Right renal pelvis (tissue), 4 donors: ENCODE measurements around the gene ADAMTS2. TPM values are rescaled to one million over a fixed set of nuclear protein-coding genes. Genes with fewer than 3 reads are reported as not detected.

Experiments used
- DNase-seq, 4 donors: peaks; one replicate each; pipeline ENCODE4 v3.0.0-alpha.2; 2013; ENCODE audit warnings: low read depth in 4 of 4, low spot score in 3 of 4, missing footprints in 1 of 4
- polyA plus RNA-seq, 4 donors: library from polyadenylated mRNA; unstranded; fragments of 120-200 nt; gene quantifications; one replicate each; pipeline ENCODE4 v1.2.1, GENCODE V29; 2013; ENCODE audit not compliant: insufficient read length in 4 of 4

The ADAMTS2 gene
- polyA plus RNA-seq, 4 donors, result 10.9 to 15.5 (median 11.5) TPM

DNA sequence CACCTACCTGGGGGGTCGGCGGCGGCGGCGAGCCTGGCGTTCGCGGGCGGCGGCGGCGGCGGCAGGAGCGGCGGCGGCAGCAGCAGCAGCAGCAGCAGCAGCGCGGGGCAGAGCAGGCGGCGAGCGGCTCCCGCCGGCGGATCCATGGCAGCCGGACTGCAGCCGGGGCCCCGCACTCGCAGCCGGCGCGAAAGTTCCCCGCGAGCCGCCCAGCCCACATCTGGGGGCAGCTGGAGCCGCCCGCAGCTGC lies 153 bp downstream of the ADAMTS2 start:
- no peak for DNase-seq

DNA sequence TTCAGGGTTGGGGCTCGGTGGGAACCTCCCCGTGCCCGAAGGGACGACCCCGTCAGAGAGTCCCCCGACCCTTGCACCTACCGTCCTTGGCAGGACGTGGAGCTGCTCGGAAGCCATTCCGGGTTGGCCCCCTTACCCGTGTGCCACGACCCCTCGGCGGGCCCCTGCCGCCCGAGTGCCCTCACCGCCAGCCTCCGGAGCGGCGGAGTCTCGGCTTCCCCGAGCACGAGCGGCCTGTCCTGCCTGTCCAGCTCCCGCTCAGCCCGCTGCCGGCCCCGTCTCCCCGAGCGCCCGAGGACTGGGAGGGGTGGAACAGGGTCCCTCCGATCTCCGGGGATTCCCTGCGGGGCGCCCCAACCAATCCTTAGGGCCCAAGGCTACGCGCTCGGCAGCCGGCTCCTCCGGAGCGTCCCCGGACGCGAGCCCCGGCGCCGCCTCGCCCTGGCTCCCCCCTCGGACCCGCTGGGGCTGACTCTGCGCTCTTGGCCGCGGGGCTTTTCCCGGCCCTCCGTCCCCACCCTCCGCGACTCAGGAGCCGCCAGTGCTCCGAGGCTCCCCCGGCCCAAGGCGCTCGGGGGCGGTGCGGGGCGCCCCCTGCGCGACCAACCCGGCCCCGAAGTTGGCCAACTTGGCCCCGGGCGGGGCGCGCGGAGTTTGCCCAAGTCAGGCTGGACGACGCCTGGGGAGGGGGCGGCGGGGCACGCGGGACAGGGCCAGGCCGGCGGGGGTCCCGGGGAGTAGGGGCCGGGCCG lies 654 bp downstream of the ADAMTS2 start:
- no peak for DNase-seq

DNA sequence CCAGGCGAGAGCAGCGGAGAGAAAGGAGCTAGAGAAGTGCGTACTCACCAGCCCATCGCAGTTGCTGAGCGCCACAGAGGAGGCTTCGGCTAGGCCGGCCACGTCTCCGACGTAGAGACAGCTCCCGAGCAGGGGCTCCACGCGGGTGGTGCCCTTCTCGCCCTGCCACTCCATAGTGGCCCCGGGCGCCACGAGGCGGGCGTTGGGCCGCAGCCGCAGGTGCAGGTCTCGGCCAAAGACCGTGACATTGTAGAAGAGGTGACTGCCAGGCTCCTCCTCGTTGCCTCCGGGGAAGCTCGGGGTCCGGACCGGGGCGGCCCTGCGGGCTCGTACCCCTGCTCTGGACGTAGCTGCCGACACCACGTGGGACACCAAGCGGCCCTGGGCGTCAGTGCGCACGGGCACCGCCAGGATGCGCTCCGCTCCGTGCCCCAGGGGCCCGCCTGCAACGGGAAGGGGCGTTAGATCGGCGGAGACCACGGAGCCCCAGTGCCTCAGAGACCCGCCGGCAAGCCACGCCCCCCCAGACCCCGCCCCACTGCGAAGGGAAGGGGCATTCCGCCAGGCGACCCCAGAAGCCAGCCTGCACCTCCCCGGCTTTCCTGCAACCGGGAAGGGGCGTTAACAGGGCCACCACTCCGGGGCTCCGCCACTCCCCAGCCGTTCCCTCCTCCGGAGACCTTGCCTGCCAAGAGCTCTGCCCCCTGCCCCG lies 1.4 kb downstream of the ADAMTS2 start:
- no peak for DNase-seq

DNA sequence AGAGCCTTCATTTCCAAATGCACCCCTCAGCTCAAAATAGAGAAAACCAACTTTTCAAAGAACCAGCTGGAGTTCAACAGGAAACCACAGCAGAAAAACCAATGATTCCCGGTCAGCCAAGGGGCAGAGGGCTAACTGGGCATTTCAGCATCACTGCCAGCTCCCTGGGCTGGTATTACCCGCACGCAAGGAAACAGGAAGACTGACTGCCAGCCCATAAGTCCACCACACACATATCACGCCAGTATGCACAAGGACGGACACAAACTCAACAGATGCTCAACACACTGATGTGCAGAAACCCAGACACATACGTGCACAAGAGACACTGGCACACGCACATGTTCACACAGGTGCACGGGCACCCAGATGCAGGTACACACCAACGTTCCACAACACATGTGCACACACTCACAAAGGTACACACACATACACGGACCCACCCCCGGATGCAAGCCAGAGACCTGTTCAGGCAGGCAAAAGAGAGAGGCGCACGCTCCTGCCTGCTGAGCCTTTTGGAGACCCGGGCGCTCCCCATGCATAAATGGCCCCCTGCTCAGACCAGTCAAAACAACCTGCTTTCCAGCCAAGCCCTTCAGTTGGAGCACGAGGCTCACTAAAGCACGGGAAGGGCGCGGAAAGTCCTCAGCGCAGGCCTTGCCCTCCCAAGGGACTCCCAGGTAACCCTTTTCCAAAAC lies 2.1 kb downstream of the ADAMTS2 start:
- no peak for DNase-seq

DNA sequence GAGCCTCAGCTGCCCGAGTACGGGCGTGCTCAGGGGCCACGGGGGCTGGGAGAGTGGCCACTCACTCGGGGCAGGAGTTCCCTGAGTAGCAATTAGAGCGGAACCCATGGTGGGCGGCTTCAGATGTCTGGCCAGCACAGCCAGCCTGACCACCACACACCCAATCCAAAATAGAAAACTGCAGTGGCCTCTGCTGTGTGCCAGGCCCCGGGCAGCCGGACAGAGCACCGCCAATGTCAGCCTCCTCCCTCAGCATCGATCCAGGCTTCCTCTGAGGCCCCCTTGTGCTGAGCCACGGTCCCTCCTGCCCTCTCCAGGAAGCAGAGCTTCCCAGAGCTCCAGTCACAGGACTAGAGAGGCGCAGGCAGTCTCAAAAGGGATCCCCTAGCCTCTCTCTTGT lies 2.7 kb downstream of the ADAMTS2 start:
- DNase-seq, result no peak

DNA sequence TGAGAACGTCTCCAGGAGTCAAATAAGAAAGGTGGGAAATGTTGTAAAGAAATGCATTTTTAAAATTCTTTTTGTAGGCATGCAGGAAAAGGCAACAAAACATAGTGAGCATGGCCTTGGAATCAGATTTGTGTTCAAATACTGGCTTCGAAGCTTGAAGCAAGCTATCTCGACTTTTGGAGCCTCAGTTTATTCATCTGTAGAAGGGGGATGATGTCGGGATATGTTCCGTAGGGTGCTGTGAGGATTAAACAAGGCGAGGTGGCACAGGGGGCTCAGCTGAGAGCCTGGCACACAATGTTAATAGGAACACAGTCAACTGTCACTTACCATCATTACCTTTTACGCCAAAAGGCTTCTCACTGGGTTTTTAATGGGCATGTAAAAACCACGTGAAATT lies 4.8 kb downstream of the ADAMTS2 start:
- no peak for DNase-seq

DNA sequence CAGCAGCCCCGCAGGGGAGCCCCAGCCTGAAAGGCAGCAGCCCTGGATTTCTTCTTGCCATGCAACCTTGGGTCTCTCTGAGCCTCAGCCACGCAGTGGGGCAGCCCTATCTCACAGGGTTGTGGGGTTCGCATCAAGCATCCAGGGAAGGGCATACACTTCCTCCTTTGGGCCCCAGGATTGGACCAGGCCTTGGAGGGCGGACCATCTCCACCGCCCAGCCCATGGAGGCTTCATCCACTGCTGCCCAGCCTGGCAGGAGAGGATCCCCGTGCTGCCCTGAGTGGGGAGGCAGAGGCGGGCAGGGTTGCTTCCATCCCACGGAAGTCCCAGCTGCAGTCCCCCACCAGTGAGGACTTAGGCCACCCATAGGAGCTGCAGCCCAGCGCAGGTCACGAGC lies 5.3 kb downstream of the ADAMTS2 start:
- DNase-seq, result no peak

DNA sequence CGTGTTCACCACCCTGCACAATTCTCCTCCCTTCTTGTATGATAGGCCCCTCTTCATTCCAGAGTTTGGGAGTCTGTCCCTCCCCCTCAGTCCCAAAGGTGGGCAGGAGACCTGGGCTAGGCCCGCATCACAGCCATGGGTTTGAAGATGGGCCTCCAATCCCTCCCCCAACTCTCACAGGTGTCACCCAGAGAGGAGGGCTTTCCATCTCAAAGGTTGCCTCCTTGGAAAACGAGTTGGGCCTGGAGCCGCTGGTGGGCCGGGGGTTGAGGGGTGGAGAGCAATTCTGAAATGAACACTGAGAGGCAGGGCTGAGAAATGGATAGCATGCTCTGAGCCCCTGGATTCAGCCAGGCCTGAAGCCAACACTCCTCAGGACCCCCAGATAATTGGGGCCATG lies 6.2 kb downstream of the ADAMTS2 start:
- no peak for DNase-seq

DNA sequence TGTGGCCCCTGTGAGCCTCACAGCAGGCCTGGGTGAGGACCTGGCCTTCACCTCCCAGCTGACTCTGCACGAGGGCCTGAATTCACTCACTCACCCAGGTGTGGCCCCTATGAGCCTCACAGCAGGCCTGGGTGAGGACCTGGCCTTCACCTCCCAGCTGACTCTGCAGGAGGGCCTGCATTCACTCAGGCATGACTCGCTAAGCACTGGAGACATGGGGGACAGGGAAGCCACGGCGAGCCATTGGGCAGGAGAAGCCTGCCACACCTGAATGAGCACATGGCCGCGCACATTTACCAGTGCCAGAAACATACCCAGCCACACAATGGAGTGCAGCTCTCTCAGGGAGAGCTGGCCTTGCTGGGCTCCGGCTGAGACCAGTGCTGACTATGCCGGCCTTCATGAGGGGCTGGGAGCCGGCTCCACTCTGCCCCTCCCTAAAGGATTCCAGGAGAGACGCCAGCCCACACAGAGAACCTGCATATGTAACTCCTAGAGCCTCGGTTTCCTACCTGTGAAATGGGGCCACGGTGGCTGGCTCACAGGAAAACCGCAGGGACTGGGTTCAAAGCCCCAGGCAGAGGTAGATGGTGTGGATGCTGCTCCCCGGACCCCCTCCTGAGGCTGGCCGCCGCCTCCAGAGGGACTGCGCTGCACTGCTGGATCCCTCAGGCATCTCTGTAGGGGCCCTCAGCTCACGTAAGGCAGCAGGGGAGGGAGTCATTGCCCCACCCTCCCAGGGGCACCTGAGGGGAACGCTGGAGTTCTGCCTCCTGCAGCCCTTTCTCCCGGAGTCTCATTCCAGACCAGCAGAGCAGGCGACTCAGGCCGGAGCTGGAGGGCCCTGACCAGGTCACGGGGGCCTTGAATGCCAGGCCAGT lies 7.2 kb downstream of the ADAMTS2 start:
- DNase-seq, result no peak

DNA sequence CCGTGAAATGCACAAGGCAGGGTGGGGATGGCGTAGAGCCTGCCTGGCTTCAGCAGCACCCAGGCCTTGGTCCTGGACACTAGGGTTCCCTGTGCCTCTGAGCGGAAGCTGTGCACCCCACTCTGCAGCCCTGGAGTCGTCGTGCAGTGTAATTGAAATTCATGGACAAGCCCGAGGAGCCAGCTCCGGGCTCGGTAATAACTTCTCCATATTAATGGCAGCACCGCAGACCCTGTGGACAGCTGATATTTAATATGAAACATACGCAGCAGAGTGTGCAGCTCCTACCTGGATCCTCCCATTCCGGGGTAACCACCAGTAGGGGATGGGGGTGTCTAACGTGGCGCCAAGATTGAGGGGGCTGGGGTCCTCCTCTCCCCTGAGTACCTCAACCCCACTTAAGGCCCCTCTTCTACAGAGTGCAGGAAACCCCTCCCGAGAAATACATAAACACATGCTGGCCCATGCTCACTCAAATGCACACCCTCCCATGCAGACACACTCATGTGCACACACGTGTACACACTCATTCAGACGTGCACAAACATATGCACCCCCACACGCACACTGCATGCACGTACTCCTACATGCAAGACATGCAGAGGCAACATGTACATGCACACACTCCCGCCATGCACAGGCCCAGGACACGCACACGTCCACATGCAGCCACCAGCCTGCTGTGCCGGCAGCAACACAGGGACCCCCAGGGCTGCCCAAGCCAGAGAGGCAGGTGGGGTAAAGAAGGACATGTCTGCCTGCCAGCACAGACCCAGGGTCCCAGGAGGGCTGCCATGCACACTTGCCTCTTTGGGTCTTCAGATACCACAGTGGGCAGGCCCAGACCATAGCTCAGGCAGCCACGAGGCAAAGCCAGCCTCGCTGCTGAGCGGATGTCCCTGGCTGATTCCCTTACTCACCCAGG lies 8.1 kb downstream of the ADAMTS2 start:
- no peak for DNase-seq

DNA sequence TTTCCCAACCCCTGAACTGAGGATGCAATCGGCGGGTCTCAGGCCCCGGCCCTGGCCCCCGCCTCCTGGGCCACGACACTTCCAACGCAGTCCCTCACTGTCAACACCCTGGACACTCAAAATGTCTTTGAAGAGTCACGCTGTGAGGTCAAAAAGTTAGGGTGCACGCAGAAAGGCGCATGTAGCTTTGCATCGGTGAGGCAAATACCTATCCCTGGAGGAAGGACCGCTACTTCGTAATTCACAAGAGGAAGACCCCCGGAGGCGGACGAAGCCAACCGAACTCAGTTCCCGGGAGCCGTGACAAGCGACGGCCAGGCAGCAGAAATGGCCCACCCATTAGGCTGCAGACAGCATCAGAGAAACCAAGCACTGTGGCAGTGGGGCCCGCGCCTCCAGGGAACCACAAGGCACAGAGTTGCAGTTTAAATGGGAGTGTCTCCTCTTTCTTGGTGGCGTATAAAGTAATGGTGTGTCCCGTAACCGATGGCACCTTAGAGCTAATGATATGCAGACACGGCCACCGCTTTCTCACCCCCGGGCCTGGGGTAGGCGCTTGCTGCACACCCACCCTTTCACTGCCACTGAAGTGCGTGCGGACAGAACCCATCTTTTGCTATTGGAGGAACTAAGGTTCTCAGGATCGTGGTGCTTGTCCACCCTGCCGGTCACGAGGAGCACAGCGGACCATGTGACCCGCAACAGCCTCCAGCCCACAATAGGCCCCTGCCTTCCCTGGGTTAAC lies 9.0 kb downstream of the ADAMTS2 start:
- no peak for DNase-seq

DNA sequence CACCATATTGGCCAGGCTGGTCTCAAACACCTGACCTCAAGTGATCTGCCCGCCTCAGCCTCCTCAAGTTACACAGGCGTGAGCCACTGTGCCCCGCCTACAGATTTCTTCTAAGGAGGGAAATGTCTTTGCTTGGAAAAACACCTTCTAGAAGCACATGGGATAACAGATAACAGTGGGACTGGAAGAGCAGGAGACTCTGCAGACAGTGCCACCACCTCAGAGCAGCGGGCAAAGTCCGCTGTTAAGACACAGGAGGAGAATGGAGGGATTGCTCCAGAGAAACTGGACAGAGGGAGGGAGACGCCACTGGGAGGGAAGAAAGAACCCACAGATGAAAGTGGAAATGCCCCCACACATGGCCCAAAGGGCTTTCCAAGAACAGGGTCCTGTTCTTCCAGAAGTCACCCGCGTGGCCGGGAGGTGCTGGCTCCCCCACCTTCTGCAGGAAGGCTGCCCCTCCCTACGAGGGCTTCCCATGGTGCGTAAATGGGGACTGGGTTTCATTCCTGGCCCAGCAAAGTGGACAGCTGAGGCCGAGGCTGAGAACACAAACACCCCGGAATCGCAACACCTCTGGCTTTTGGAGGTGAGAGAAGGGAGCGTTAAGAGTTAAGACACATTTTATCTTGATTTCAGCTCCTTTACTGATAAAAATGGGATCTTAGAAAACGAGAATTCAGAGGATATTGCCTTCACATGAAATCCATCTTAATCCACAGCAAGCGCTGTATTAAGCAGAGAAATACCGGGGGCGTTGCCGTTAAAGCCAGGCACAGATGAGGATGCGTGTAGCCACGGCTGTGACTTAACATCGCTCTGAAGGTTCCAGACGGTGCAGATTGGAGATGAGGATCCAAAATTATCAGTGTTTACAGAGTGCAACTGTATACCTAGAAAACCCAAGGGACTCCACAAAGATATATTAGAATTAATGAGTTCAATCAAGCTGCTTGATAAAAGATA lies 11.2 kb downstream of the ADAMTS2 start:
- no peak for DNase-seq

DNA sequence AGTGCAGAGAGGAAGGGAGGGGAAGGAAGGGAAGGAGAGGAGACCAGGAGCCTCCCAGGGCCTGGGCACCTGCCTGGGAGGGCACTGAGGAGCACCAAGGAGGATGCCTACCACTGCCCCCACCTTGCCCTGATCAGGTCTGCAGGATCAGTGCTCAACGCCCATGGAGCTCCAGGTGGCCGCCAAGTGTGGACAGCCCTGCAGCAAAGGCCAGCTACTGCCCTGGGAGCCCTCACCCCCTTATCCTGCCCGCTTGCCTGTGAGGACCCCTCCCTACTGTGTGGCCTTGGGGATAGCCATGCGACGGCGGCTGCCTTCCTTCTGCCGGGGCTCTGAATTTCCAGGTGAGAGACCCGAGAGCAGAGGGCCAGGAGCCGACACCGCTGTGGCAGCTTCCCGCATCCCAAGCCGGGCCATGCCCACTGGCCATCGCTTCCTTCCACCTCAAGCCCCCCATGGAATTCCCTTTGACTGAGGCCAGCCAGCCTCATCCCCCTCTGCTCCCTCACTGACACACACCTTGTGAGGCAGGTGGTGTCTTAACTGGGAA lies 12.4 kb downstream of the ADAMTS2 start:
- DNase-seq, result no peak

DNA sequence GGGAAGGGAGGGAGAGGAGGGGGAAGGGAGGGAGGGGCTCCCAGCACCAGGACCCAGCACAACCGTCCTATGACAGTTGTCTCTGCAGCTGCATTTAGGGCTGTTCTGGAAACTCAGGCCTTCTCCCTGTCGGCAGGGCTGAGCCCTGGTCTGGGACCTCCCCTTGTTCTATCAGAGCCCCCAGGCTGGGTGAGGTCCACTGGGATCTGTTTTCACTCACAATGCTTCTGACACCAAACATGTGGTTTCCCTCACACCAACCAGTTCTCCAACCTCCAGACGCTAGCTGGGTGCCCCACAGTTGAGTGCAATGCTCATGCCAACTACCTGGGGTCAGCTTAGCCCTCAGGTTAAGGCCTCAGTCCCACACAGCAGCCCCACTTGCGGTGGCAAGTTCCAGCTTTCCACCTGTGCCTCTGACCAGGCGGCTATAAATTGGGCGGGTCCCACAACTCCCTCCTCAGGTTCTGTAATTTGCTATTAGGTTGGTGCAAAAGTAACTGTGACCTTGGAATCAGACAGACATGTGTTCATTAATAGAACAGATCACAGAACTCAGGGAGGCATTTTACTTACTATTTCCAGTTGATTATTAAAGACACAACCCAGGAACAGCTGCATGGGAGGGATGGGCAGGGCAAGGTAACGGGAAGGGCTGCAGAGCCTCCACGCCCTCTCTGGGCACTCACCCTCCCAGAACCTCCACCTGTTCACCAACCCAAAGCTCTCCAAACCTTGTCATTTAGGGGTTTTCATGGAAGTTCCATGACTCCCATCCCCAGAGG lies 13.5 kb downstream of the ADAMTS2 start:
- no peak for DNase-seq

DNA sequence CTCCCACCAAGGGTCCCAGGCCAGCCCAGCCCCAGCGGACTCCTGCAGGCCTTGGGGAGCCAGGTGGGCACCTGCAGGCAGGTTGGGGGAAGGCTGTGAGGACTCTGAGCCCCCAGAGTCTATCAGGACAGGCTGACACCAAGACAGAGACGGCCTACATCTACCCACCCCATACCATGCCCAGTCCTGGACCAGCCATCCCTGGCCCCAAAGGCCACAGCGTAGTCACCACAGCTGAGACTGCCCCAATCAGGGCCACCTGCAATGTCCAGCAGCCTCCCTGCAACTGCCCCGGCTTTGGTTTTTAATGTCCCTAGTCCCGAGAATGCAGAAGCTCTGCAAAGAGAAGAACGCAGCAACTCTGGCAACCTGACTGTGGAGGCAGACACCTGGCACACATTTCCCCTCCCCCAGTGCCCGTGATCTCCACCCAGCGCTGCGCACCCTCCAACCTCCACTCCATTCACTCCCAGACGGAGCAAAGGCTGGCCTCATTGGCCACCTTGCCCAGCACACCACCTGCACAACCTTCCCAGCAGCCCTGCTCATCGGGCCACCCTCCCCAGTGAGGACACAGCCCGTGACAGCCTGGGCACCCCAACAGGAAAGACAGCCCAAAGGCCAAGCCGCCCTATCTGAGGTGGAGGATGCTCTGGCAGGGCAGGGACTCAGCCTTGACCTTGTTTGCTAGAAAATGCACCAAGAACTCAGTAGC lies 14.9 kb downstream of the ADAMTS2 start:
- no peak for DNase-seq

DNA sequence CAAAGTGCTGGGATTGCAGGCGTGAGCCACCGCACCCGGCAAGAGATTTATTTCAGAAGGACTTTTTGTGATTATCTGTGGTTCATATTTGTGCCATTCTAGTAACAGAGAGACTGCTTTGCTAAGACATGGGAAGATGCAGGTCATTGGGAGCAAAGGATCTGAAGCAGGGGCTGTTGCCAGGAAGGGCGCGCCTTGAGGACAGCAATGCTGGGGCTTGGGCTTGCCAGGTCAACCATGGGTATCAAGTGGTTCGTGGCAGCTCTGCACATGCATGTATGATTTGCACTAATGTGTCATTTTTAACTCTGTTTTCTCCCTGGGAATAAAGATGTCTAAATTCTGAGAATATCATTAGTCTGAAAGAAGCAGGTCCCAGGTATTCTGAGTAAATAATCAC lies 17.0 kb downstream of the ADAMTS2 start:
- DNase-seq, result no peak
